Natural killer cell (primary cell): Measurements from ENCODE around the gene S1PR2. TPM values are rescaled to one million over a fixed set of nuclear protein-coding genes. Genes with fewer than 3 reads are reported as not detected.

Experiments used
- ATAC-seq, 3 donors: fragments of 150-1000 bp in 2 of 3; fragments of 200-7000 bp in 1 of 3; cut with Tn5 transposase; 1 replicate in 1 of 3; 2 replicates in 2 of 3; pipeline ENCODE4 v1.10.0; 2021; ENCODE audit warnings: mild to moderate bottlenecking in 2 of 3, moderate library complexity in 2 of 3
- DNase-seq, 2 donors: peaks; one replicate each; pipeline versions ENCODE4 v3.0.0 to v3.0.0-alpha.2; 2013 to 2021; ENCODE audit warnings: mixed read lengths in 1 of 2
- H3K27ac ChIP-seq: one replicate; pipeline ENCODE4 v1.5.1; 2013; ENCODE audit warnings: mild to moderate bottlenecking, low read length
- H3K27me3 ChIP-seq: one replicate; pipeline ENCODE4 v1.6.1; 2013; ENCODE audit warnings: low read length; ENCODE audit not compliant: control insufficient read depth, insufficient read depth
- H3K36me3 ChIP-seq: one replicate; pipeline ENCODE4 v1.6.1; 2013; ENCODE audit warnings: low read length; ENCODE audit not compliant: control insufficient read depth, insufficient read depth
- H3K4me1 ChIP-seq: one replicate; pipeline ENCODE4 v1.6.1; 2013; ENCODE audit warnings: low read length; ENCODE audit not compliant: control insufficient read depth, insufficient read depth
- H3K4me3 ChIP-seq: one replicate; pipeline ENCODE4 v1.5.1; 2013; ENCODE audit warnings: low read length
- H3K9me3 ChIP-seq: one replicate; pipeline ENCODE4 v1.6.1; 2013; ENCODE audit warnings: low read length; ENCODE audit not compliant: control insufficient read depth, insufficient read depth
- H3K27ac Mint-ChIP-seq, 2 donors: one replicate each; pipeline ENCODE4 v1.8.0; 2022; ENCODE audit warnings: mild to moderate bottlenecking in 2 of 2, mixed read lengths in 2 of 2, moderate library complexity in 1 of 2
- H3K27me3 Mint-ChIP-seq, 2 donors: one replicate each; pipeline ENCODE4 v1.8.0; 2022; ENCODE audit warnings: low read depth in 2 of 2, mixed read lengths in 2 of 2
- H3K36me3 Mint-ChIP-seq: one replicate; pipeline ENCODE4 v1.8.0; 2022; ENCODE audit warnings: mixed read lengths
- H3K4me1 Mint-ChIP-seq, 2 donors: one replicate each; pipeline ENCODE4 v1.8.0; 2022; ENCODE audit warnings: mixed read lengths in 2 of 2
- H3K4me3 Mint-ChIP-seq: one replicate; pipeline ENCODE4 v1.8.0; 2022; ENCODE audit warnings: mild to moderate bottlenecking, moderate library complexity, mixed read lengths
- H3K9me3 Mint-ChIP-seq, 2 donors: one replicate each; pipeline ENCODE4 v1.8.0; 2022; ENCODE audit warnings: mixed read lengths in 2 of 2
- CTCF ChIP-seq: fragments of 200-600 bp; IDR thresholded peaks from one replicate; pipeline ENCODE4 v1.8.0; 2022; ENCODE audit warnings: antibody characterized with exemption
- WGBS: methylation state at CpG from one replicate; pipeline ENCODE4 v1.1.7; 2013; ENCODE audit warnings: missing lambda C conversion rate; ENCODE audit not compliant: insufficient coverage; 5-methylcytosine and 5-hydroxymethylcytosine counted together
- intact Hi-C: fragments of 100-400 bp; cut with micrococcal nuclease; formaldehyde crosslinking; loops from one replicate; pipeline ENCODE4 v1.14.2; 2022
- total RNA-seq, 4 donors: library from RNA; stranded (reverse); fragments of 120-200 nt in 1 of 4; gene quantifications; one replicate each; pipeline versions ENCODE4 v1.2.3 to v1.2.4, GENCODE V29; 2013 to 2022

Gene S1PR2
- total RNA-seq, 3 donors from 2014 or later (not counting 1 experiment from before 2014, with no cell fraction given), result 6.8 to 12.6 (median 9.5) TPM

GRCh38 chr19:10227026-10227971 lies 3.8 kb downstream of the S1PR2 start:
- H3K27ac Mint-ChIP-seq, result no peak overlapping the region
- no peak overlapping the region for H3K27ac ChIP-seq
- H3K36me3 Mint-ChIP-seq, result no peaks in the 10 kb centered on the region
- ATAC-seq (no peak), DNase-seq (no peak)
- H3K27me3 ChIP-seq, result no peaks in the 10 kb centered on the region
- no peaks in the 10 kb centered on the region for H3K27me3 Mint-ChIP-seq
- no peaks in the 10 kb centered on the region for H3K9me3 Mint-ChIP-seq
- H3K4me1 ChIP-seq, result peaks cover 30% of the 10 kb centered on the region
- no peaks in the 10 kb centered on the region for H3K9me3 ChIP-seq
- H3K36me3 ChIP-seq, result no peaks in the 10 kb centered on the region
- WGBS, result 91% methylated on average over 28 of the region's 28 CpGs
- TF ChIP-seq CTCF, result no peak
- H3K4me1 Mint-ChIP-seq, result peaks cover 6 to 23% of the 10 kb centered on the region in 2 donors
- intact Hi-C loops, result no loop called here
- H3K4me3 ChIP-seq, result no peak overlapping the region
- no peak overlapping the region for H3K4me3 Mint-ChIP-seq

- no peak overlapping the region for H3K4me3 ChIP-seq
- Mint-ChIP-seq H3K9me3 (no peaks in the 10 kb centered on the region), H3K27ac (peak overlapping the region in 1 of 2 donors; percentile 47), H3K27me3 (no peaks in the 10 kb centered on the region), H3K4me1 (peaks cover 6 to 23% of the 10 kb centered on the region in 2 donors), H3K36me3 (no peaks in the 10 kb centered on the region), H3K4me3 (peak overlapping the region; percentile 35)
- ATAC-seq (no peak), DNase-seq (no peak)
- H3K27ac ChIP-seq, result no peak overlapping the region
- no peaks in the 10 kb centered on the region for H3K27me3 ChIP-seq
- H3K36me3 ChIP-seq, result no peaks in the 10 kb centered on the region
- no peak for TF ChIP-seq CTCF
- peaks cover 25% of the 10 kb centered on the region for H3K4me1 ChIP-seq
- H3K9me3 ChIP-seq, result no peaks in the 10 kb centered on the region
- 90% methylated on average over 6 of the region's 13 CpGs for WGBS
- intact Hi-C loops, result no loop called here
Observed at GRCh38 chr19:10226376-10227025, 4.6 kb downstream of the S1PR2 start.

- Histone ChIP-seq H3K4me3 (no peak overlapping the region), H3K27me3 (no peaks in the 10 kb centered on the region), H3K9me3 (no peaks in the 10 kb centered on the region), H3K4me1 (peaks cover 23% of the 10 kb centered on the region), H3K36me3 (no peaks in the 10 kb centered on the region), H3K27ac (no peak overlapping the region)
- H3K27ac Mint-ChIP-seq, result peak overlapping the region in 1 of 2 donors; percentile 47
- intact Hi-C loops, result no loop called here
- no peaks in the 10 kb centered on the region for H3K36me3 Mint-ChIP-seq
- H3K27me3 Mint-ChIP-seq, result no peaks in the 10 kb centered on the region
- no peak for ATAC-seq
- DNase-seq, result no peak
- peaks cover 6 to 23% of the 10 kb centered on the region in 2 donors for H3K4me1 Mint-ChIP-seq
- H3K9me3 Mint-ChIP-seq, result no peaks in the 10 kb centered on the region
- 96% methylated on average over 6 of the region's 6 CpGs for WGBS
- no peak overlapping the region for H3K4me3 Mint-ChIP-seq
- TF ChIP-seq CTCF, result no peak
Observed at GRCh38 chr19:10226021-10226375, 5.1 kb downstream of the S1PR2 start.
